ENCODE measurements around the gene TK1.

DNA sequence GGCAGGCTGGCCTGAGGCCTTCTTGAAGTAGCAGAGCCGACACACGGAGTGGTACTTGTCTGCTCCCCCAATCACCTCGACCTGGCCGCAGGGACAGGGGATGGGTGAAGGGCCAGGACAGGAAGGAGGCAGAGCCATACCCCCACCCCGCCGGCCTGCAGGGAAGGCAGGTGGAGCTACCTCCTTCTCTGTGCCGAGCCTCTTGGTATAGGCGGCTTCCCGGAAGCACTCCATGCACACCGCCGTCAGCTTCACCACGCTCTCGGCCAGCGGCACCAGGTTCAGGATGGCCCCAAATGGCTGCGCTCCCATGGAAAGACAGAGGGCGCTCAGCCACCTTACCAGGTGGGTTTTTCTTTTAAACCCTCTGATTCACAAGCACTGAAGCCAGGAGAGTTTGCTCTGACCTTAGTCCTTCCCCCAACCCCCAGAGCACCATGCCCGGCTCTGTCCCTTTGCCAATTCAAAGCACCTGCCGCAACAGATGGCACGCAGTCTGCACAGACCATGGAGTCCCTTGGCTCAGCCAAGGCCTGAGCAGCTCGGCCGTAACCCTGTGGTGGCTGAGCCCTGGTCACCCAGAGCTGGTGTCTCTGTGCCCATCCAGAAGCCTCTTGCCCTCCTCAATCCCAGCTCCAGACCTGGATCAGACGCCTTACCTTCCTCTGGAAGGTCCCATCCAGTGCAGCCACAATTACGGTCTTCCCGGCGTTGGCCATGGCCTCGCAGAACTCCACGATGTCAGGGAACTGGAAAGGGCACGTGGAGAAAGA lies 11.8 kb downstream of the TK1 start:
- peak; percentile 31 for TF ChIP-seq CTCF (IDR thresholded peaks at IDR 0.05; ENCODE audit: borderline replicate concordance, extremely low read depth, low read length, poor library complexity, severe bottlenecking)
- no peak for TF ChIP-seq EZH2 (IDR thresholded peaks at IDR 0.05; ENCODE audit: borderline replicate concordance, low read depth, low read length, severe bottlenecking)

All from DND-41 (cell line).